GM21529 (cell line): ENCODE data around the gene DSG3.
A peak's percentile ranks its signal among the peaks of the same experiment; 100 is the strongest.

ENCODE experiments used
- ATAC-seq: cut with Tn5 transposase; IDR thresholded peaks from one replicate; pipeline ENCODE4 v1.9.1; 2021; ENCODE audit not compliant: unreplicated experiment

Gene DSG3, protein sequence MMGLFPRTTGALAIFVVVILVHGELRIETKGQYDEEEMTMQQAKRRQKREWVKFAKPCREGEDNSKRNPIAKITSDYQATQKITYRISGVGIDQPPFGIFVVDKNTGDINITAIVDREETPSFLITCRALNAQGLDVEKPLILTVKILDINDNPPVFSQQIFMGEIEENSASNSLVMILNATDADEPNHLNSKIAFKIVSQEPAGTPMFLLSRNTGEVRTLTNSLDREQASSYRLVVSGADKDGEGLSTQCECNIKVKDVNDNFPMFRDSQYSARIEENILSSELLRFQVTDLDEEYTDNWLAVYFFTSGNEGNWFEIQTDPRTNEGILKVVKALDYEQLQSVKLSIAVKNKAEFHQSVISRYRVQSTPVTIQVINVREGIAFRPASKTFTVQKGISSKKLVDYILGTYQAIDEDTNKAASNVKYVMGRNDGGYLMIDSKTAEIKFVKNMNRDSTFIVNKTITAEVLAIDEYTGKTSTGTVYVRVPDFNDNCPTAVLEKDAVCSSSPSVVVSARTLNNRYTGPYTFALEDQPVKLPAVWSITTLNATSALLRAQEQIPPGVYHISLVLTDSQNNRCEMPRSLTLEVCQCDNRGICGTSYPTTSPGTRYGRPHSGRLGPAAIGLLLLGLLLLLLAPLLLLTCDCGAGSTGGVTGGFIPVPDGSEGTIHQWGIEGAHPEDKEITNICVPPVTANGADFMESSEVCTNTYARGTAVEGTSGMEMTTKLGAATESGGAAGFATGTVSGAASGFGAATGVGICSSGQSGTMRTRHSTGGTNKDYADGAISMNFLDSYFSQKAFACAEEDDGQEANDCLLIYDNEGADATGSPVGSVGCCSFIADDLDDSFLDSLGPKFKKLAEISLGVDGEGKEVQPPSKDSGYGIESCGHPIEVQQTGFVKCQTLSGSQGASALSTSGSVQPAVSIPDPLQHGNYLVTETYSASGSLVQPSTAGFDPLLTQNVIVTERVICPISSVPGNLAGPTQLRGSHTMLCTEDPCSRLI

DNA sequence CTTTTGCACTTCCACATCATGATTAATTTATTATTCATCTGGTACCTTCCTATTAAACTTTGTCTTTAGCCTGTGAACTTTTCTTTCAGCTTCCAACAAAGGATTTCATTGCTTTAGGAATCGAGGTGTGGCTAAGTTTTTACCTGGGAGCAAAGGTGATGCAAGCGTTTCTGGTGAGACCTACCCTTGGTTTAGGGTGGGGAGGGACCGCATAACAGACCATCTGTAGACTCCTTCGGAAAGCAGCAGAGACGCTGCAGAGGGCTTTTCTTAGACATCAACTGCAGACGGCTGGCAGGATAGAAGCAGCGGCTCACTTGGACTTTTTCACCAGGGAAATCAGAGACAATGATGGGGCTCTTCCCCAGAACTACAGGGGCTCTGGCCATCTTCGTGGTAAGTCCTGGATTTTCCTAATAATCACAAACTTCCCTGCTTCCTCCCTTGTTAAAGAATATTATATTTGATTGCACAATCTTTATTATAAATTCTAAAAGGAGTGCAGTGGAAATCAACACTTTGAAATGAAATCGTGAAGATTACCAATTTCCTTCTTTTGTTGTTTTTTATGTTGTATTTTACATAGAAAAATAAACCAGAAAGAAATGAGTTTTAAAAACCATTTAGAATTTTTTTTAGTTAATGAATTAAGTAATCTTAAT lies at the start of gene DSG3:
Gene DSG3 (plus strand): TSS at position 212 of the 662 bp plus-strand sequence. CDS start 137 bp downstream, at position 349.
- ATAC-seq = no peak

DNA sequence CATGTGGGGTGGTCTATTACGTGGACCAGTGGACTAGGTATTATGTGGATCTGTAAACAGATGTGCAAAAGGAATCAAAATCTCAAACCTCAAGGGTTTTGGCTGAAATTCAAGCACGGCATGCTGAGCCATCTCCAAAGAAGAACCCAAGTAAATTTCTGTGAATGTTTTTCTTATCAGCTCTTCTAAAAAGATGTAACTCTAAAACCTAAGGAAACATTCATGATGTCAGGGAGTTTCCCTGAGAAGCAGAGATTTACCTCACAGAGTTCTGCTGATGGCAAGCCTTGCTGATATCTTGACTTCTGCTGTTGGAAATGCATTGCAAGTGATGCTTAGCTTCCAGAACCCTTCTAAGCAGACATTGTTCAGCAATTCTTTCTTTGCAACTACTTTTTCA lies 49.4 kb upstream of the DSG3 start:
- ATAC-seq = no peak

DNA sequence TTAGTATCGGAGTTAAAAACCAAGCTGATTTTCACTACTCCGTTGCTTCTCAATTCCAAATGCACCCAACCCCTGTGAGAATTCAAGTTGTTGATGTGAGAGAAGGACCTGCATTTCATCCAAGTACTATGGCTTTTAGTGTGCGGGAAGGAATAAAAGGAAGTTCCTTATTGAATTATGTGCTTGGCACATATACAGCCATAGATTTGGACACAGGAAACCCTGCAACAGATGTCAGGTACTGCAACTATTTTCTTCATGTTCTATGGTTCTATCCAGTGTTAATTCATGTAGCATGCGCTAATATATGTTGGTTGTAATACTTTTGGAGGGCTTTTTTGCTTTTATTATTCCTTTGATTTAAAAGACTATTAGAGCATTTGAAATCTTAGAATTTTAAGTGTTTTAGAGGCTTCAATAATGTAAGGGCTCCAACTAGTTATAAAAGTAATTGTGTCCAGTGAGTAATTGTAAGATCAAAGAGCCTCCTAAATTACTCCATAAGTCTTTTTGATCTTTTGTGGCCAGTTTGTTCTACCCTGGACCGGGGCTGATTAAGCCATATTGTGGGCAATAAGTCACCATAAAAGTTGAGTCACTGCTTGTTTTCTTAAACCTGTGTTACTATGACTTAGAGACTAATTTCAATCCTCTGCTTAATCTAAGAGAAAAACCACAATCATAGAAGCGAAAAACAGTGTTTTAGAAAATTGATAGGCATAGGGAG lies 48.1 kb upstream of the DSG3 start:
- no peak for ATAC-seq

DNA sequence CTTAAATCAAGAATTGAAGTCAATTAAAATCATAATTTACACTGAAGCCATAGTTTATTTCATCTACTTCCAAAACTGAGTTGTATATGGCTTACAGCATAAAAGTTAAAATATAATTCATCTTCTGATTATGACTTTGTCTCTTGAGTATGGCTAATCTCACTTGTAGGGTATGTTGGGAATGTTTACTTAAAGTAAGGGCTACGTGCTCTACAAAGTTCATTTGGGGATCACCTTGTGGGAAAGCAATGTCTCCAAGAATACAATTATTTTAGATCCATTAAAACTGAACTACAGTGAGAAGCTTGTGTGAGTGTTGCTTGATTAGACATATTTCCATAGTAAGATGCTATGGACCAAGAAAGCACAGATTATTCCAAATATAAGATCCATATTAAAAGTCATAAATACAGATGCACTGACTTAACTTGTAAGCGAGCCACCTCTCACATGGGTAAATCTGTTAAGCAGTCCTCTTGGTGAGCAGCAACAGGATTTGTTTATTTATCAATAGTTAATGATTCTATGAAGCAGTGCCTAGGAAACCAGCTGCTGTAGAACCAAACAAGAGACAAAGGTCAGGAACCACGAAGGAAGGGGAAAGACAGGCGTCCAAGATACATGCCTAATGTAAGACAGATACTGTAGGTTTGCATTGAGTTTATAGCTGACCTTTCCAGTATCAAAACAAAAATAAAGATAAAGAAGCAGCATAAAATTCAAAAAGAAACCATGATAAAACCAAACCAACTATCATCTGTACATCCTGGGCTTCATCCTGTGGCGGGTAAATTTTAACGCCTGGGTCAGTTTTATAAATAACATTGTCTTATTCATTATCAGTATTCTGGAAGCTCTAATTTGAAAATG lies 46.1 kb upstream of the DSG3 start:
- ATAC-seq = no peak

DNA sequence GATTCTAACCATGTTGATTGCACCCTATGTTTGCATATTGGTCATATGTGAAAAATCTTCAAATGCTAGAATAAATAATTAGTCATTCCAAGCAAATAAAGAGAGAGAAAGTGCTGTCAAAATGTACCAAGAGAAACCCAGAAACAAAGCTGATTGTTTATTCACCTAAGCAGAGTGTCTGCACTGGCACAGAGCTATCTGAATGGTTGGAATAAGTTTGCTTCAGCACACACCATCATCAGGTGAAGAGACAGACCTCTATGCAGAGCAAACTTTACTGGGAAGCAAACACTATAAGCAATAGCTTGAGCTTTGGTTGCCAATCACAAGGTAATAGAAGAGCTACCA lies 45.5 kb upstream of the DSG3 start:
- ATAC-seq = no peak

DNA sequence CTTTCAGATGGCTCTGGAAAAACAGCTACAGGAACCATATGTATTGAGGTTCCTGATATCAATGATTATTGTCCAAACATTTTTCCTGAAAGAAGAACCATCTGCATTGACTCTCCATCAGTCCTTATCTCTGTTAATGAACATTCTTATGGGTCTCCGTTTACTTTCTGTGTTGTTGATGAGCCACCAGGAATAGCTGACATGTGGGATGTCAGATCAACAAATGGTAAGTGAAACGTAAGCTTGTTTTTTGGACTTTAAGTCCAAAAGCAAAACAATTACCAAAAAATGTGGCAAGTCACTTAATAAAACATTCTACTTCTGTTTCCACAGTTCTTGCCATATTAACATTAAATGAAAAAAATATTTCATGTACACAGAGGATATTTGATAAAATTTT lies 44.1 kb upstream of the DSG3 start:
- no peak for ATAC-seq

DNA sequence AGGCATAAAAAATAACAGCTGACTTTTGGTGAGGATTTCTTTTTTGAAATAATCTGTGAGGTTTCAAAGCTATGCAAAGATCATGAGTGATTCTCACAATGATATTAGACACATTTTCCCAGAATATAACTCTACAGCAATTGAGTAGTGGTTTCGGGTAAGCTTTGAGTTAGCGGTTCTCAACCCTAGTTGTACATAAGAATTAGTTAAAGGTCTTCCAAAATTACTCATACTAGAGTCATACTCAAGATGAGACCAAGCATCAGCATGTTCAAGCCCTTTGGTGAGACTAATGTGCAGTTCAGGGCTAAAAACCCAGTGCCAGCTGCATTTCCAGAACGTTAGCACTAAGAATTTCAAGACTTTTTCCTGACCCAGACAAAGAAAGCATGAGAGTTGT lies 39.9 kb upstream of the DSG3 start:
- ATAC-seq = no peak

DNA sequence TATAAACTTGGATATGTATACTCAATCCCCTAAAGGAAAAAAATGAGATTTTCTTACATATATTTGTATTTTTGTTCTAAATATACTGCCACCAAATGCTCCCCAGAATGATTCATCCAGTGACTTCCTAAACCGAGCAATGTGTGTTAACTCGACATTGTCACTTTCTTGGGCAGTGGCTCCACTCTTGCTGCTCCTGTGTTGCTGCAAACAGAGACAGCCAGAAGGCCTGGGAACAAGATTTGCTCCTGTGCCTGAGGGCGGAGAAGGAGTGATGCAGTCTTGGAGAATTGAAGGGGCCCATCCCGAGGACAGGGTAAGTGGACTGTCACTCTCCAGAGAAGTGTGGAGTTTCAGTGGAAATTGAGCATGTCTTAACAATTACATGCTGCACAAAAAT lies 38.3 kb upstream of the DSG3 start:
- ATAC-seq = no peak

DNA sequence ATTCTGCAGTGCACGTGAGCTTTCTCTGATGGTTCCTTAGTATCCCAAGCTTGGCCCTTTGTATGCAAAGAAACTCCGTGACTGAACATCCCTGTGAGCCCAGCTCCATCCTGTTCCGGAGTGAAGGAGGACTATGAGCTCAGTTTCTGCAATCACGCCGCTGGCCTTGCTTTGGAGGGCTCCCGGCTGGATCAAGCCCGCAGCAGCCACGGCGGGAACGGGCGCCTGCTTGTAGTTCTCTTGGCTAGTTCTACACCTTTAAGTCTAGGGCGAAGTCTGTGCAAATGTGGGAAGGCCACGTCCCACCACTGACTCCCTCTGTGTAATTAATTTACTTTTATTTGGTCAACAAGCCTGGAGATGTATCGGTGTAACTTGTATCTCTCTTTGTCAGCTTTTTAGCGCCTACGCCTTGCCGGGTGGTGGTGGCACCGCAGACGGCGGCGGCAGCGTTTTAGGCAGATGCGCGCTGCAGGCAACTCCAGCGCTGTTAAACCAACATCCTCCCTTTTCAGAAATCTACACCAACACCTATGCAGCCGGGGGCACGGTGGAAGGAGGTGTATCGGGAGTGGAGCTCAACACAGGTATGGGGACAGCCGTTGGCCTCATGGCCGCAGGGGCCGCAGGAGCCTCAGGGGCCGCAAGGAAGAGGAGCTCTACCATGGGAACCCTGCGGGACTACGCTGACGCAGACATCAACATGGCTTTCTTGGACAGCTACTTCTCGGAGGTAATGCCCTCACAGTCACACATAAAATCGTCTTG lies 36.6 kb upstream of the DSG3 start:
- ATAC-seq = no peak

DNA sequence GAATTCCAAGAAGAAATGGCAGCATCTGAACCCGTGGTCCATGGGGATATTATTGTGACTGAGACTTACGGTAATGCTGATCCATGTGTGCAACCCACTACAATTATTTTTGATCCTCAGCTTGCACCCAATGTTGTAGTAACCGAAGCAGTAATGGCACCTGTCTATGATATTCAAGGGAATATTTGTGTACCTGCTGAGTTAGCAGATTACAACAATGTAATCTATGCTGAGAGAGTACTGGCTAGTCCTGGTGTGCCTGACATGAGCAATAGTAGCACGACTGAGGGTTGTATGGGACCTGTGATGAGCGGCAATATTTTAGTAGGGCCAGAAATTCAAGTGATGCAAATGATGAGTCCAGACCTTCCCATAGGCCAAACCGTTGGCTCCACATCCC lies 34.4 kb upstream of the DSG3 start:
- ATAC-seq = no peak

DNA sequence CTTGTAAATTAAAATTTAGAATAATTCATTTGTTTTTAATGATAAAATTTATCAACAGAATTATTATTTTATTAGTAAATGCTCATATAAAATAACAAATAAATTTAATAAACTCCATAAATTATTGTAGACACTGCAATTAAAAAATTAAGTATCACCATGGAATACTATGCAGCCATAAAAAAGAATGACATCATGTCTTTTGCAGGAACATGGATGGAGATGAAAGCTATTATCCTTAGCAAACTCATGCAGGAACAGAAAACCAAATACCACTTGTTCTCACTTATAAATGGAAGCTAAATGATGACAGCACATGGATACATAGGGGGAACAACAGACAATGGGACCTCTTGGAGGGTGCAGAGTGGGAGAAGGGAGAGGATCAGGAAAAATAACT lies 29.7 kb upstream of the DSG3 start:
- no peak for ATAC-seq

DNA sequence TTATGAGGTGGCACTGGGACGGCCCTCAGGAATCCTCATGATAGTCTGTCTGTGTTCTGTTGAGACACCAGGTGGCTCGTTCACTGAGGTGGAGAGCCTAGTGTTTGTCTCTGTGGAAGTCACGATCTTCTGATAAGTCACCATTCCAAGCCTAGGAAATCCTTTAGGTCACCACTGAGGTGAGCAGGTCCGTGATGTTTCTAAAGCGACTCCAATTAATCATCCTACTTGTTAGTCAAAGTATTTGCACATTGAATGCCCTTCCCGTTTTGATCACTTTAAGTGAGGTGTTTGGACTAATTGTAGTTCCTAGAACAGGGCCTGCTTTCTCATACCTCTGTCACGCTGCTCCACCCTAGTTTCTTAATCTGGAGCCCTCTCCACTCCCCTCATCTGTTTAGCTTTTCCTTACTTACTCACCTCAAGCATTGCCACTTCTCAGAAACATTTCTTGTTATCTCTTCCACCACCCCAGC lies 28.0 kb upstream of the DSG3 start:
- ATAC-seq = no peak

DNA sequence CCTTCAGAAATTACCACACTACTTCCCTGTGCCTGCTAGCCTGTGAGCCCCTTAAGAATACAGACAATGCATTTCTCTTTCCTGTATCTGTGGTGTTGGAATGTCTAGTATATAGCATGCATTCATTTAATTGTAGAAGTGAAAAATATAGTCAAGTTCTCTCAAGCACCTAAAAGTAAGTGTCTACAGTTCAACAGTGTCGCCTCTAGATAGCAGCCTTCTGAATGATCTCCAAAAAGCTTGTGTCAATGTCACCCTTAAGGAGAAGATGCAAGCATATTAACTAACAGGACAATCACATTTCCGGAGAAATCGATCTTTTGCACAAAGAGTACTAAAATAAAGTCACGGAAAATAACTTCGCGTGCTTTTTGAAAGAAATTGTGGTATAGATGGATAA lies 27.5 kb upstream of the DSG3 start:
- no peak for ATAC-seq

DNA sequence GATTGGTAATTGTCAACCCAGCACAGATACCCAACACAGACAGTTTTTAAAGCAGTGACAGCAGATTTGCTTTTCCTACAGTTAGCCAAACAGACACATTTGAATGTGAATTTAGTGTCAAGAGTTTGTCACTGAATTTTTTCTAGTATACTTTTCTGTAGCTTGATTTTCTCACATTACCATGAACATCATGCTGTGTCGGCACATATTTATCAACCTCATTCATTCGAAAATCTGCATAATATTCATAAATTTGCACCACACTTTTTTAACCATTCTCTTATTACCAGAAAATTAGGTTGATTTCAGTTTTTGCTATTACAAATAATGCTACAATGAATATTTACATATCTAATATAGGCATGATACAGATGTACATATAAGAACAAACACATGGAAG lies 27.0 kb upstream of the DSG3 start:
- ATAC-seq = no peak

DNA sequence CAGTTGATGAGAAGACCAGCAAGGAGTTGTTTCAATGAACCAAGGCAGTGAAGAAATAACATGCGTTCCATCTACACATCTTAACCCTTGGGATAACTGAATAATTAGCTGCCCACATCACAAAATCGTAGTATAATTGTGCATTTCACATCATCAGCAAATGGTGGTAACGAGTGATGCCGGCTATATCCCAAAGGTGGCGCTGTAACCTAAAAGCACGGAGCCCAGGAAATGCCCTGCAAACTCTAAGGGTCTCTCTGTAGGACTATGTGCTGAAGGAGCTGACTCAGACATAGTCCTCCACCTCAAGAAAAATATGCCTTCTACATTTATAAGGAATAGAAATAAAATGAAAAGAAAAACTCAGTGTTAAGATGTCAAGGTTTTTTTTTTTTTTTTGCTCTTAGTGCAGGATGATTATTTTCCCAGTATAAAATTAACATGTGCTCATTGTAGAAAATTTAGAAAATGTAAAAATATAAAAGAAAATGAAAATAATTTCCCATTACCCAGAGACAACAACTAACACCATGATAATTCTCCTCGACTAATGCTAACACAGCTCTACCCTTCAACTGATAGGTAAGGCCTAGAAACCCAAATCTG lies 23.1 kb upstream of the DSG3 start:
- ATAC-seq = peak; percentile 92

DNA sequence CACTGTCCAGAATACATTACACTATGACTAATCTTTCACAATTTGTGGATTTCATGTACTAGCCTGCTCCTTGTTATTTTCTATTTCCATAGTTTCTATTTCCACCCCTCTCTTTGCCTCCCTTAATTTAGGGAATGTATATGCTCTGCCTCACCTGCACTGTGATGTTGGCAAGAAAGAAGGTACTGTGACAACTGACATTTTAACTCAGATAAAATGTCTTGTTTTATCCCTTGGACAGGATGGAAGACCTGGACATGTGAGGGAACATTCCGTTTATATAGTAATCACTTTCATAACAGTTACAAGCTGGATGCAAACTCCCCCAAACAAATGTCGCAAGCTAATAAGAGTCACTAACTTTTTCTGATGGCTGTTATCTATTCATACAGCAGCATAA lies 21.5 kb upstream of the DSG3 start:
- ATAC-seq = no peak

DNA sequence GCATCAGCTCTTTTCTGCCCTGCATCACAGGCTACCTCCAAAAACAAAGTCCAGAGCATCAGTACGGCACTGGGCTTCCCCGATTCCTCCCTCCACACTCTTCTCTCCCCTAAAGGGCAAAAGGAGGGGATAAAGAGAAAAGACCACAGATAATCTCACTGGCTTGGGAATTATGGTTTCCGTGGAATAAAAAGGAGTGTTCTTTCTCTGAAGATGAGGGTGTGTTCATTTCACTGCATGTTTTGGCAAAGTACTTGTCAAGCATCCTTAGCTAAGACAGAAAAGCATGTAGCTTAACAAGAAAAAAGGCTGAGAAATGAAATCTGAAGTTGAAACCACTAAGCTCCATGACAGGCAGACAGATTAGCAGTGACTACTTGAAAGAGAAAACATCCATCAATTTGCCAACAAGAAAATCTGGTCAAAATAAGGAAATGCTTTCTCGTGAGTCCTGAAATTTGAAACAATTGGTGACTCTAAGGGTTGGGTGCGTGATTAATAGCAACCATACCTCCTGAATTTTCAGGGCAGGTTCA lies 20.6 kb upstream of the DSG3 start:
- ATAC-seq = no peak

DNA sequence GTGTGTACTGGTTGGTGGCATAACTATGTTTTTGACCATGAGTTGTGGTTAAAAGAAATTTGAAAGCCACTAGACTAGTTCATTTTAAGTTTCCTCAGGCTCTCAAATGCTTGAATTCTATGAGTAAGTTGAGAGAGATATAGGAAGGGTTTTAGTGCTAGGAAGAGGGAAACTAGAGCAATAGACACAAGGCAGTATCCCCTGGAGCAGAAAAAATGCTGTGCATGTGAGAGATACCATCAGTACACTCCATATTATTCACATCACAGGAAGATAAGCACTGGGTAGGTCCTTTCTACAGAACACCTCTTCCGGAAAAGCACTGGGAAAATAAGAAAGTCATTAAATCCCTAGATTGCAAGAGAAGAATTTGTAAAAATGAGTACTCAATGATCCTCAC lies 19.3 kb upstream of the DSG3 start:
- no peak for ATAC-seq
